IPS-18c (cell line): ENCODE data around the gene SH3GLB1.

Source experiments
- H3K4me3 ChIP-seq: 2 replicates; pipeline ENCODE4 v1.7.0; 2013; ENCODE audit warnings: low read depth, mild to moderate bottlenecking, low read length, moderate library complexity; ENCODE audit not compliant: insufficient read depth
- H3K9me3 ChIP-seq: one replicate; pipeline ENCODE4 v1.6.1; 2013; ENCODE audit warnings: mild to moderate bottlenecking, low read length, moderate library complexity; ENCODE audit not compliant: control insufficient read depth, insufficient read depth

The SH3GLB1 gene

DNA sequence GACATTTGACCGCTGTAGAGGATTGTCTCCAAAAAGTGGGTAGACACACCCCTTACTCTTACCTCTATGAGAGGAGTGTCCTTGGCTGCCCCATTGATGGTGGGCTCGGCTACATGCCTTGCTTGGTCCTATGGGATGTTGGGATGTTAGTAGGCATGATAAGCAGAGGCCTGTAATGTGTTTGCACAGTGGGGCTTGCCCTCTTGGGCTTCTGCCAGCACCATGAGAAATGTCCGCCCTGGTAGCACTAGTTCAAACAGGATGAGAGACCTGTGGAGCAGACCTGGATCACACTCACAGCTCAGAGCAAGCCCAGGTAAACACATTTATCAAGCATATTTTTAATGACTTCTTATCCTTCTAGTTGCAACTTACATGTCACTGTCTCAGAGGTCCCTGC, 54.2 kb downstream of the SH3GLB1 start:
- H3K4me3 ChIP-seq, result no peak overlapping the region
- no peaks in the 10 kb centered on the region for H3K9me3 ChIP-seq

DNA sequence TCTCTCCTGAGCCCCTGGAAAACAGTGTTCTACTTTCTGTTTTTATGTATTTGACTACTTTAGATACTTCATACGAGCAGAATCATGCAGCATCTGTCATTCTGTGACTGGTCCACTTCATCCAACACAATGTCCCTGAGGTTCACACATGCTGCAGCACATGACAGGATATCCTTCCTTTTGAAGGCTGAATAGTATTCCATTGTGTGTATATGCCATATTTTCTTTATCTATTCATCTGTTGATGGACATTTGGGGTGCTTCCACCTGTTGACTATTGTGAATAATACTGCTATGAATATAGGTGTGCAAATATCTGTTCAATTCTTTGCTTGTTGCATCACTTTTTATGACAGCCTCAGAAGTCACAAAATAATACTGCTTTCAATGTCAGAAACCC, 55.8 kb downstream of the SH3GLB1 start:
- Histone ChIP-seq H3K4me3 (no peak overlapping the region), H3K9me3 (no peaks in the 10 kb centered on the region)

DNA sequence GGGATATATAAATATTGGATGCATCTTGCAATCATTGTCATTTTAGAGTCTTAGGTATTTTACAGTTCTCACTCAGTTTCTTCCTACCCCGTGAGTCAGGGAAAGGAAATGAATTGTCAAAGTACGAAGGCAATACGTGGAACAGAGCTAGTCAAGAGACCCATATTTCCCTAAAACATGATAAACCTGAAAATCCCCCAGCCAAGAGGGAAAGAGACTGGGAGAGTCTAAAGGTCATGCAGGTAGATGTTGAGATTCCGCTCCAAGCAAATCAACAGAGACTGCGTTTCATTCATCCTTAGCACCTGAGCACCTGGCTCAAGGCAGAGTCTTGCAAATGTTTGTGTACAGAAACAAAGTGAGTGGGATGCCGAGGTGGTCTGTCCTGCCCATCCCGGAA, 58.0 kb downstream of the SH3GLB1 start:
- H3K9me3 ChIP-seq, result no peaks in the 10 kb centered on the region
- no peak overlapping the region for H3K4me3 ChIP-seq

- Histone ChIP-seq H3K9me3 (no peaks in the 10 kb centered on the region), H3K4me3 (no peak overlapping the region)
Measured at GRCh38 chr1:86764523-86764922, 60.1 kb downstream of the SH3GLB1 start.

- H3K4me3 ChIP-seq, result no peak overlapping the region
- H3K9me3 ChIP-seq, result no peaks in the 10 kb centered on the region
Measured at GRCh38 chr1:86765073-86765472, 60.7 kb downstream of the SH3GLB1 start.

- no peak overlapping the region for H3K4me3 ChIP-seq
- H3K9me3 ChIP-seq, result no peaks in the 10 kb centered on the region
Measured at GRCh38 chr1:86765674-86766073, 61.3 kb downstream of the SH3GLB1 start.

DNA sequence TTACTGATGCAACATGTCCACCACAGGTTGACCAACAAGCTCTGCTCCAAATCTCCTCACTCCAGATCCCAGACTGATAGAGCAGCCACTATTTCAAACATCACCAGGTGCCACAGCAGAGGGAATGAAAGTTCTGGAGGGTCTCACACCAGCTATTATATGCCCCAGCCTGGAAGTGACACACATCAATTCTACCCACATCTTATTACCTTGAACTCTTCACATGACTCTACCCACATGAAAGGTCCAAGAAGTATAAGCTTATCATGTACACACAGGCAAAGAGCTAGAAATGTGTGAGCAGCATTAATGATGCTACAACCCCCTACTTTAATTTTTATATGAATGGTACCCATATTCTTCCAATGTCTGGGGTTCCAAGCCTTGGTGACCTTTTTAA, 64.2 kb downstream of the SH3GLB1 start:
- Histone ChIP-seq H3K9me3 (no peaks in the 10 kb centered on the region), H3K4me3 (no peak overlapping the region)

- H3K4me3 ChIP-seq, result no peak overlapping the region
- no peaks in the 10 kb centered on the region for H3K9me3 ChIP-seq
Measured at GRCh38 chr1:86769065-86769464, 64.7 kb downstream of the SH3GLB1 start.

DNA sequence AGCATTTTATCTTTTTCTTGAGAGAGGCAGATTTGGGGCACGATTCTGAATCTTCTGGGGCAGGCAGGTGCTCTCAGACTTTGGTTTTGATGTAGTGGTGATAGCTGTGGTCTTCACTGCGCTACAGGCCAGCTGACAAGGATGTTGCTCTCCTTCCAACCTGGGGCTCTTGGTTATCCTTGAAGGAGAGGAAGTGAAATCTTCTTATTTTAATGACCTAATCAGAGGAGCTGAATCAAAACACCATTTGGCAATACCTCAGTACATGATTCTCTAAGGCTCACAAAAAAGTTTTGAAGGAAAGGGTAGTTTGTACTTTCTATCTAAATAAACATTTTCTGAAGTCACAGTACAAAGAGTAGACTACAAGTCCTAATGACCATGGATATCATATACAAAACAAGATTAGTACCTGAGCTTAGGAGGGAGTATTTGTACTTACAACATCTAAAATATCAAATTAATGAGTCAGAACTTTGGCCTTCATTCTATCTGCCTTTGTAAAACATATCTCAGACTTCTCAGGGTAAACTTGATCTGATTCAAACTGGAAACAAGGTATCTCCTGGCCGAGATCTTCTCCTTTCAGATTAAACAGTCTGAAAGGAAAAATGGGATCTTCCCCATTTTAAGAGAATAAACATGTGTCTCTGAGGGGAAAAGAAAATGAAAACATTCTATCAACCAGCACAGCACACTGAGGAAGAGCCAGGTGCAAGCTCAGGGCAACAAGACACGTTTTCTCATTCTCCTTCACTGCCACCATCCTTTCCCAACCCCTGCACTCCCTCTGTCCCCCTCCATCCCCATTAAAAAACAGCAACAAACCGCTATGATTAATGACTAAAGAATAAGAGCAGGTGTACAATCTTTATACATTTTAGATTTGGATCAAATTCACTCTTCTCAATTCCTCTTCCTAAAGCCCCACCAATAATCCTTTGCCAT, 69.2 kb downstream of the SH3GLB1 start:
- H3K9me3 ChIP-seq, result no peaks in the 10 kb centered on the region
- H3K4me3 ChIP-seq, result no peak overlapping the region

DNA sequence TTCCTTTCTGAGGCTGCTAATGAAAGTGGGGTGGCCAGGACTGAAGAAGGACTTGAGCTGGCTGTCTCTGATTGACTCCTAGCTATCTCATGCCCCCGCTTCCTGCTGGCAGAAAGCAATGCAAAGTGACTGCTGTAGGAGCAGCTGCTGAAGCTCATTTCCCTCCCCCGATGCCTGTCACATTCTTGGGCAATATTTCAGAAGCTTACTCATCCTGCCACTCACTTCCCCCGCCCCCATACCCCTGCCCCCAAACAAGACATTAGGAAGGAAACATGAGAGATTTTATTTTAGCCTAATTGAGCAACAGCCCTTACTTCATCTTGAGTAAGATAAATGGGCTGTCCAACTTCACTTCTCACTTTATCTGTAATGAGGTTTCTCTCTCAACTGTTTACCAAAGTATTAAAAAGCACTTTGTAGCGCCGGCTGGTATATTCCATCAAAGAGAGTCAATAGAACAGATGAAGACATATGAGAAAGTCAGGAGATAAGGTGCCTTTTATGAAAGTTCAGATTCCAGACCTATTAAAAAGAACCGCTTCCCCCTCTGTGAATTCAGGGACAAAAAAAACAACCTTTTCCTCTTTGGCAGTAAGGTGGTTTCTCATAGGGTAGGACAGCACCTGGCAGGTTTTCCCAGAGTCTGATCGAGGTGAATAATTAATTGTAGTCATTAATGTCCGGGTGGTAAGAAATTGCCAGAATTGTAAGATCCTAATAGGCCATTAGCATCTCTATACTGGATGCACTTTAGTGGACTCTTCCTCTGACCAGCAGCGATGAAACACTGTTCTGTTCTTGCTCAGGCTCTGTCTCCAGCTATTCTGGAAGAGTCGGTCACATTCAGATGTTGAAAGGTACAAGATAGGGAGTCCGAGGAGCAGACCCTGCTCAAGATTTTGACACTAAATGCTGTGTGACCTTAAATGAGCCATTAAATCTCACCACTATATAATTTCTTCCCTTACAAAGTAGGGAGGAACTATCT, 70.2 kb downstream of the SH3GLB1 start:
- Histone ChIP-seq H3K4me3 (no peak overlapping the region), H3K9me3 (no peaks in the 10 kb centered on the region)

GRCh38 chr1:86775395-86775794, 71.0 kb downstream of the SH3GLB1 start:
- Histone ChIP-seq H3K4me3 (no peak overlapping the region), H3K9me3 (no peaks in the 10 kb centered on the region)

GRCh38 chr1:86776108-86776507, 71.7 kb downstream of the SH3GLB1 start:
- no peak overlapping the region for H3K4me3 ChIP-seq

DNA sequence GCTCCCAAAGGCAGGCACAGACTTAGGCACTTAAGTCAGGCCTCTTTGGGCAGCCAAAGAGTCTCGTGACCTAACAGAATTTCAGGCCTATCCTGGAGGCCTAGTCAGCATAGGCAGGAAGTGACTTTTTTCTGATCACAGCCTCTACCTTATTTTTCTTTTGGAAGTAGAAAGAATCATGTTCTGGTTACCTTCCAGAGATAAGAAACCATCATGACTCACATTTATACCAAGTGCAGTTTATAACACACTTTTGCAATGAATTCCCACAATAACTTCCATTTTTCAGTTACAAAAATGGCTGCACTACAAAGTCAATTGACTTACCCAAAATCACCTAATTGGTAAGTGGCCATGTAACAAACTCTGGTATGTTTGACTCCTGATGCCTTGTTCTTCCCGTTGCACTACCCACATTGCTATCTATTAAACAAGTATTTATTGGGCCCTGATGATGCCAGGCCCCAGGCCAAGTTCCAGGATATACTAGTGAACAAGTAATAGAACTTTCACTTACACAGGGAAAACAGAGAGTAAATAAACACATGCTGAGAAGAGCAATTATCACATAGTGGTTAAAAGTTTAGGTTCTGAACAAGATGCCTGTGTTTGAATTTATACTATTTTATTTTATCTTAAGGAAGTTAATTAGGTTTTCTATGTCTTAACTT, 74.3 kb downstream of the SH3GLB1 start:
- Histone ChIP-seq H3K4me3 (no peak overlapping the region), H3K9me3 (no peaks in the 10 kb centered on the region)

More at GRCh38 chr1:86776108-86776507, 71.7 kb downstream of the SH3GLB1 start:
- no peaks in the 10 kb centered on the region for H3K9me3 ChIP-seq

DNA sequence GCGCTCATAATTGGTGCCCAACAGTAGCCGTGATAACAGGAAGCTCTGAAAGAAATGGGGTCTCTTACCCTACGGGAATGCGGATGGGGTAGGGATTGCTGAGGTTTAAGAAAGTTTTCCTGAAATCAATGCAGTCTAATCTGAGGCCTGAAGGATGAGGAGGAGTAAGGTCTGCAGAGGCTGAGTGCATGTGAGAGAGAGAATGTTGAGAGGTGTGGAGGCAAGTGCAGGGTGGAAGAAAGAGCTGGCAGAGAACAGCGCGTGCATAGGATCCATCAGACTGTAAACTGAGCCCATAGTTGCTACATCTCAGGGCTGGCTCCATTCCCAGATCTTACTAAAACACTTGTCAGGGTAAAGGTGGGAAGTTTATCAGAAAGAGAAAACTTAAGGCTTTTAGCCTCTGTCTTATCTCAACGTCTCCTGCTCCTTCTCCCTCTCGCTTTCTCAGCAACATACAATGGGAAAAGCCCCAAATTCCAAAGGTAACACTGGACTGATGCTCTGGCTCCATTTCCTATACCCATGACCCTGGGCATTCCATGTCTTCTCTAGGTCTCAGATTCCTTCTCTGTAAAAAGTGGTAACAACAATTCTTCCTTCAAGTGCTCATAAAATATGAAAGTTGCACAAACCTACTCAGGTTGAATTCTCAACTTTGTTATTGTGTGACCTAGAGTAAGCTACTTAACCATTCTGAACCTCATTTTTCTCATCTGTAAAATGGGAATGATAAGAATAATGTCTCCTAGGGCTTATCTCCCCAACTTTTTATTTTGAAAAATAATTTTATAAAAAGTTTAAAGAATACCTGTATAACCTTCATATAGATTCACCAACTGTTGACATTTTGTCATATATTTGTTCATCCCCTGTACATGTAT, 75.2 kb downstream of the SH3GLB1 start:
- Histone ChIP-seq H3K9me3 (no peaks in the 10 kb centered on the region), H3K4me3 (no peak overlapping the region)

- Histone ChIP-seq H3K4me3 (no peak overlapping the region), H3K9me3 (no peaks in the 10 kb centered on the region)
Measured at GRCh38 chr1:86782482-86782881, 78.1 kb downstream of the SH3GLB1 start.

DNA sequence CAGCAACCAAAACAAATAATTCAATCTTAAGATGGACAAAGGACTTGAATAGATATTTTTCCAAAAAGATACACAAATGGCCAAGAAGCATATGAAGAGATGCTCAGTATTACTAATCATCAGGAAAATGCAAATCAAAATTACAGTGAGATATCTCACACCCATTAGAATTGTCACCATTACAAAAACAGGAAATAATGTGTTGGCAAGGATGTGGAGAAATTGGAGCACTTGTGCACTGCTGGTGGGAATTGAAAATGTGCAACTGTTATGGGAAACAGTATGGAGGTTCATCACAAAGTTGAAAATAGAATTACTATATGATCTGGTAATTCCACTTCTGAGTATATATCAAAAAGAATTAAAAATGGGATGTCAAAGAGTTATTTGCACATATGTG, 83.2 kb downstream of the SH3GLB1 start:
- H3K4me3 ChIP-seq, result no peak overlapping the region

More for the DNA sequence above, 83.2 kb downstream of the SH3GLB1 start:
- no peaks in the 10 kb centered on the region for H3K9me3 ChIP-seq
